Bone marrow (tissue), 2 donors: ENCODE measurements around the gene KCNIP4.

Source experiments
- DNase-seq, 2 donors: peaks; one replicate each; lab custom pipeline; 2025; lab: John Stamatoyannopoulos, UW

The KCNIP4 gene

DNA sequence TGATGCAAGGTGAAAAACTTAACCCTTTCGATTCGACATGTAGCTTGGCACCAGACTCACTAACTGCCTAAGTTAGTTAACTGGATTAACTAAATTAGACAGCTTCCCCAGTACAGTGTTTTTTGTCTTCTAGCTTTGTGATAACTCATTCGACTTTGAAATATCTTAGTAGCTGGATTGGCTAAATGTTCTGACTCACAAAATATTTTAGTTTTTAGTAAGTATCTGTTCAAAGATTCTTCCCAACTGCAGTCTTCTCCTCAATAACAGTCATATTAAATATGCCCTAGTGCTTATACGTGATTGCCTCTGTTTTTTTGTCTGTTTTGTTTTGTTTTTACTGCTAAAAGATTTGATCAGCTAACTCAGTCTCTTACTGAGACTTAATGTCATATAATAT is 102.9 kb downstream of the KCNIP4 start:
- DNase-seq = no peak

DNA sequence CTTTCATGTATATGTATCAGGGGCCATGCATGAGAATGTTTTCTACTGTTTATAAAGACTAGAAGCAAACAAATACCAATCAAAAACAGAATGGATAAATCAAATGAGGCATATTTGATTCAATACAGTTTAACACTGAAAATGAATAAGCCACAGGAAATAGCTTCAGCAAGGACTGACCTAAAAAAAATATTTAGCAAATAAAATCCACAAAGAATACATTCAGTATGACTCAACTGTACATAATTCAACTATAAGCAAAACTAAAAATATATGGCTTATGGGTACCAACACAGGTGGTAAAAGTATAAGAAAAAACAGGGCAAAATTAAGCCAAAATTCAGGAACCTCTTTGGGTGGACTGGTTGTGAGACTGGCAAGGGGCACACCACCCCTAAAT is 112.9 kb downstream of the KCNIP4 start:
- DNase-seq = no peak

DNA sequence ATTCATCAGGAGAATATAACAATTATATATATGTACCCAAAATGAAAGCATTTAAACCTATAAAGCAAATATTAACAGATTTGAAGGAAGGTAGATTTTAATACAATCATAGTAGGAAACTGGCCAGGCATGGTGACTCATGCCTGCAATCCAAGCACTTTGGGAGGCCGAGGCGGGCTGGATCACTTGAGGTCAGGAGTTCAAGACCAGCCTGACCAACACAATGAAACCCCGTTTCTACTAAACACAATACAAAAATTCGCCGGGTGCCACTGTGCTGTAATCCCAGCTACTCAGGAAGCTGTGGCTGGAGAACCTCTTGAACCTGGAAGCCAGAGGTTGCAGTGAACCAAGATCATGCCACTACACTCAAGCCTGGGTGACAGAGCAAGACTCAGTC is 118.3 kb downstream of the KCNIP4 start:
- no peak for DNase-seq

DNA sequence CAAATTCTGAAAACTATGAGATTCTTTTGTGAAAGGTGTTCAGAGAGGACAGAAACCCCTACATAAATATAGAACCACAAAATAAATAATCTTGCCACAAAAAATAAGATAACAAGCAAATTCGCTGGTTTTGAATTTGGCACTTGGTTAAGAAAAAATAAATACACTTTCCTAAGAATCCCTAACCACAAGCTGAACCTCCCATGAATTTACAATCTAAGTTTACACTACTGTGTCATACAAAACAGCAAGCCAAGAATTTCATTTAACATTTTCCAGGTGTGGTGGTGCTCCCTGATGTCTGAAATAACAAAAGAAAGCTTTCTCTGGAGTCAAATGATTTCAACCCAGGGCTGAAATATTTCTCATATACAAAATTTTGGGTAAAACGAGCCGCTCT is 121.0 kb downstream of the KCNIP4 start:
- DNase-seq = no peak

DNA sequence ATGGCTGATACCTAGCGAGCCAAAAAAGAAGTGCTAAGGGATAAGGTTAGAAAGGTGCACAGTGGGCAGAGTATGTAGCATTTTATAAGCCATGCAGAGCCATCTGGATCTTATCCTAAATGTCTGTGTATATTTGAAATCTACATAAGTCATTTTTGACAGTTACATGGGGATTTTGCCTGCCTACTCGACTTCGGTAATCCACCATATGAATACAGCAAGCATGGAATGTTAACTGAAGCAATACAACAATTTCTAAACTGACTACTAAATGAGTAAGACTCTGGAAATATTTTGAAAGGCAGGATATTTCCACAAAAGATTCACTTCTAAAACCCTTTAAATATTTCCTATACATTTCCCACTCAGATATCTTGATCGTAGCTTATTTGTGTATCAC is 122.5 kb downstream of the KCNIP4 start:
- DNase-seq = no peak

DNA sequence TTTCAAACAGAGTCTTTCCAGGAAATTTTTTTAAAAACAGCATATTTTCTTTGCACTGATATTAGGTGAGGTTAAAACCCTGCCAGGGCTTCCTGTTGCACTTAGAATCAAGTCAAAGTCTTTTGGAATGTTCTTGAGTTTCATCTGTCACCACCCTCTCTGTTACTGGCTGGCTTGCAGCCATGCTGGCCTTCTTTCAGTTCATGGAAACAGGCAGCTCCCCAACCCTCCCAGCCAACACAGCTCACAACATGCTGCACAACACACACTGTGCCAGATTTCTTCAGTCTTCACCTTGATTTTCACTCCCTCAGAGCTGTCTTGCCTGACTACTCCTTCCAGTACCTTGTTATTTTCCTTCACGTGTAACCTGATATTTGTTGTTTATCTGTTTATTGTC is 129.5 kb downstream of the KCNIP4 start:
- DNase-seq = no peak

DNA sequence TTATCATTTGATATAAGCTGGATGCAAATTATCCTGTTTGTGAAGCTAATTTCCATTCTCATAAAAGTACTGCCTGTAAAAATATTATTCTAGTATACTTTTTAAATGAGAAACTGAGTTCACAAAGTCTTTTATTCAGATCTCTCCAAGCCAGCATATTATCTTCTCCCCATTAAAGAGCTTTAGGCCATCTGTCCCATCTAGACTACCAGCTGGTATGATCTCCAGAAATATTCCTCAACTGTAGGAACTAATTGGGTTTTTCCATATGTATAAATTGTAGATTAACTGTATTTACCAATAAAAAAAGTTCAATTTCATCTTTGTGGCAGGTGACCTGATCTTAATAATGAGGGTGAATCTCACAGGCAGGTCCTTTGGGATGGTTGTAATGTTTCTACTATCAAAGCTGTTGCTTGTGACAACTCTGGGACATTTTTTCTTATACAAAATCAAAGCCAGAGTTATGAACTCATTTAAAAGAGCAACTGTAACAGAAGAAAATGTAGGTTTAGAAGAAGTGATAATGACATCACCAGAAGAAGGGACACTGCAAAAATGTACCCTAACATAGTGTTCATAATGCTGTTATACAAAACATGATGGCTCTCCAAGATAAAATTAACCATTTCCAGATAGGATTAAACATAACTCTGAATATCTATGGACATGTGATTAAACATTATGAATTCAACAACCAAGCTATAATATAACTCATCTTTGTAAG is 132.8 kb downstream of the KCNIP4 start:
- no peak for DNase-seq

DNA sequence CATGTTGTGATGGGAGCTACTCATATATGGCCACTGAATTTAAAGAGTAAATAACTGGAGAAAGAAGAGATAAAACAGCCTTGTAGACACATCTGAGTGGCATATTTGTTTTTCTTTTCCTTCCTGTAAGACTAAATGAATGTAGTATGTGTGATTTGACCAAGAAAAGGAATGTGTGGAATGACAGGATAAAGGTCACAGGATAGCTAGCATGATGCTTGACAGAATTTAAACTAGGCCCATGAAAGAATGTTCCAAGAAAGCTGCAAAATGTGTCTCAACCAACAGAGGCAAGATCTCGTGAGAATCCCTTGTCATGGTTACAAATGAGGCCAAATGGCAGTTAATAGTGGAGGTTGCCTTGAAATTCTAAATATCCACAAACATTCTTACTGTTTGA is 137.0 kb downstream of the KCNIP4 start:
- no peak for DNase-seq

DNA sequence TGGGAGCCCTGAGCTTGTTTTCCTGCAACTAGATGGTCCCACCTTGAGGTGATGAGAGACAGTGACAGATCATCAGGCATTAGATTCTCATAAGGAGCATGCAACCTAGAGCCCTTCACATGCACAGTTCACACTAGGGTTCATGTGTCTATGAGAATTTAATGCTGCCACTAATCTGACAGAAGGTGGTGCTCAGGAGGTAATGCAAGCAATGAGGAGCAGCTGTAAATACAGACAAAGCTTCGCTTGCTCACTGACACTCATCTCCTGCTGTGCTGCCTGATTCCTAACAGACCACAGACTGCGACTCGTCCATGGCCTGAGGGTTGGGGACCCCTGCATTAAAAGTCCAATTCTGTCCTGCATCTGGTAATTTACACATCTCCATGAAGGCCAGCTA is 141.6 kb downstream of the KCNIP4 start:
- DNase-seq = no peak

DNA sequence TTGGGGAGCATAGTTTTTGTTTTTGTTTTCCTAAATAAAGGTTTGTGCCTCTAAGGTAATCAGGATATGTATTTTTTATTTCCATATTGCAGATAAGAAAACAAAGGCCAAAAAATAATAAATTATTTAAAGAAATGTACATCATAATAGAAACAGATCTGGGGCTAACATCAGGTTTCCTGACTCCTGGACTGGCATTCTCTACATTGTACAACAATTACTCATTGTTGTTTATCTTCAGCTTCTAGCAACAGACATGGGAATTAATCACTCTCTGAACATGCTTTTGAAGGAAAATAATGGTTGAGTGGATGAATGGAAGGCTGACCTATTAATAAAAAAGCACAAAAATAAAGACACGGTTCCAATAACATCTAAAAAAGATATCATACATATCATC is 146.2 kb downstream of the KCNIP4 start:
- DNase-seq = no peak

DNA sequence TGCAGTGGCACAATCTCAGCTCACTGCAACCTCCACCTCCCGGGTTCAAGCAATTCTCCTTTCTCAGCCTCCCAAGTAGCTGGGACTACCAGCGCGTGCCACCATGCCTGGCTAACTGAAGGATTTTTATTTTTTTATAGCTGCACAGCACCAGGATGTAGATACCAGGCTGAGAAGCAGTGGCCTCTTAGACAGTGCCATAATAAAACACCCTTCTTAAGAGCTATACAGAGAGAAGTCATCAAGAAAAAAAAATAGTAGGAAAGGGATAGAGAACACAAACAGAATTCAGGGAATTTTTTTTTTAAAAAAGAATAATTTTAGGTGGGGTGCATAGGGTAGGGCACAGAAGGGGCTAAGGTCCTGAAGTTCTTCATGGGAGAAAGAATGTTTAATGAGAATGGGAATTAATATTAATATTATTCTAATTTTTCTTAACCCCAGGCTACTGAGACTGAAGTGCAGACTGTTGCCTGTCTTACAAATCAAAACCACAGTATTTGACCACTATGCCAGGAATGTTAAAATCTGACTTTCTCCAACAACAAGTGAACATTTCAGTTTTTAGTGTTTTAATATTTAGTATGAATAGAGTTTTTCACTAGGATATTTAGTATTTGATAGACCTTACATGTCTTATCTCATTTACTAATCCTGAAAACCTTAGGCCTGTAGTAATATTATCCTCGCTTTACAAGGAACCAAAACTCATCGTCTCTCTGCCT is 146.7 kb downstream of the KCNIP4 start:
- DNase-seq = no peak

DNA sequence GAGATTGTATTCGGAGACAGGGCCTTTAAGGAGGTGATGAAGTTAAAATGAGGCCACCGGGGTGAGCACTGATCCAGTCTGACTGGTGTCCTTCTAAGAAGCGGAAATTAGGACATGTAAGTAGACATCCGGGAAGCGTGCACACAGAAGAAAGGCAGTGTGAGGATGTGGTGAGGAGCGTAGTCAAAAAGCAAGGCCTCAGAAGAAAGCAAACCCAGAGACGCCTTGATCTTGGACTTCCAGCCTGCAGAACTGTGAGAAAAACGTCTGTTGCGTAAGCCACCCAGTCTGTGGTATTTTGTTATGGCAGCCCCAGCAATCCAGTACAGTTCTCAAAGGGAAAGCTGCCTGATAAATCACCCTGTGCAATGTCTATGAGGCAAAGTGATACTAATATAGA is 153.5 kb downstream of the KCNIP4 start:
- no peak for DNase-seq

DNA sequence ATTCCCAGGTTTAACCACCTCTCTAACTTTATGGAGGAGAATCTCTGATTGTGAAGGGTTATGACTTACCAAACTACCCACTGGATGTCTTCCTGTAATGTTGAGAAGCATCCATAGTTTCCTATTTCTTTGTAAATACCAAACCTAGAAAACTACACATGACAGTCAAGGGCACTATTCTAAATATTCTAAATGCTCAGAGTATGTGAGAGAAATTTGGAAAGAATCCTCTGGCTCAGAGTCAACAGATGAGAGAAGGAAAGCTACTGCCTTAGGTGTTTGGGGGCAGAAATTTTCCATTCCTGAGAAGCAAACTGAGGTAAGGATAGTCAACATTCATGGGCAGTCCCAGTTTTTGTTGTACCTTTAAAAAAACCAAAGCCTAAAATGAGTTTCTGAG is 155.8 kb downstream of the KCNIP4 start:
- DNase-seq = no peak

DNA sequence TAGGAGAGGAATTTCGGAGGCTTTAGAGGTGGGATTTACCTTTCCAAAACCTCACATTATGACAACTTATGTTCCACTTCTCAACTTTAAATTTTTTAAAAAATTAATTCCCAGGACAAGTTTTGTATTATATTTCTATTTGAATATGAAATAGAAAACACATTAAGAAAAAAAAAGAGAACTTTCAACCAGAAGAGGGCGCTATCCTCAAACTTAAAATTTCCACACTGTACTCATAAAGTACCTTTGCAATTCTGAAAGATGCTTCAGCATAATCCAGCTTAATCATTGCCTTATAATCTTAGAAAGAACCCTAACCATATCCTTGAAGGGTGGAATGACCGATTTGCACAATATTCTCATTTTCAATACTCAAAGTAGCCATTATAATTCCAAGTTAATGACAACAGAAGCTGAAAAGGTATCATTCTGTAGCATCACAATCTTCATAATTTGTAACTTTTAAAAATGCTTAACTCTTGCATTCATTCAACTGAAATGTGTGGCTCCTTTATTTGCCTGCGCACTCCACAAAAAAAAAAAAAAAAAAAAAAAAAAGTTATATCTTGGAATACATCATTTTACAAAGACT is 158.0 kb downstream of the KCNIP4 start:
- DNase-seq = no peak

DNA sequence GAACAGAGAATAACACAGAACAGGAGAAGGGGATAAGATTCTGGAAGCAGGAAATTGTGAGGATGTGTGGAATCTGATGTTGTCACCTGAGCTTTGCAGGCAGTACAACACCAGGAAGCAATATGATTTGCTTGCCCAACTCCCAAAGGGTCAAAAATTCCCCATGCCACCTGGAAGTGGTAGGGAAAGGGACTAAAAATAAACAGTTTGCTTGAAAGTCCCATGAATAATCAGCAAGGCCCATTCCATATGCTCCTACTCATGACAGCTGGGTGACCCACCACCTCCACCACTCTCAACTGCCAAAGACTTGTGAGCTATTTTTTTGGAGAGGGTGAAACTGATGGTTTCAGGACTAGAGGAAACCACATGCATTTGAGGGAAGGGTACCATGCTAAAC is 168.4 kb downstream of the KCNIP4 start:
- no peak for DNase-seq

DNA sequence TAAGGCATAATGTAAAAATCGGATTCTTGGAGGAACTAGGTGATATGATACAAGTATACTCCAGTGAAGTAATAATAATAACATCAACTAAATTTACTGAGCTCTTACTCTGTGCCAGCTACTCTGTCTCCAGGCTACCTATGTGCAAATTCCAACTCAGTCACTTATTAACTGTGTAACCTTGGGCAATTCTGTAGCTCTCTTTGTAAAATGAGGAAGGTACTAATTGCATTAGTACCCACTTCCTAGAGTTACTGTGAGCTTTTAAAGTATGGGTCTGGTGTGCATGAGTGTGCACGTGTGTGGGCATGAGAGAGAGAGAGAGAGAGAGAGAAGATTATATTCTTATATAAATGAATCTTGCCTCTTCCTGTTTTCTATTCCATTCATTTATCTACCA is 169.9 kb downstream of the KCNIP4 start:
- no peak for DNase-seq

DNA sequence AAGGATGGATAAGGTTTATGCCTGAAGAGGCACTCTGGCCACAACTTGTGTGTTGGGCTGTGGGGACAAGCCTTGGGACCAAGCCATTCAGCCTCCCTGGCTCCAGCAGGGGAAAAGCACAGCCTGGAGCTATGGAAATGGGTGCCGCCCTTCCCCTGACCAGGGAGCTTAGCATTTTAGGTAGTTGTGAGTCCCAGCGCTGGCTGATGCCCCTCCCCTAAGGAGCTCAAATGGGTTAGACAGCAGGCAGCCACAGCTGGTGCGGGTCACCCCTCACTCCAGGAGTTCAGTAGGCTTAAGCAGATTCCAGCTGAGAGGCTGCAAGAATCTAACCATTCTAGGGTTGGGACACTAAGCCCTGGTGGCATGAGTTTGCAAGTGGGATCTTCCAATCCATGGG is 172.9 kb downstream of the KCNIP4 start:
- DNase-seq = no peak

DNA sequence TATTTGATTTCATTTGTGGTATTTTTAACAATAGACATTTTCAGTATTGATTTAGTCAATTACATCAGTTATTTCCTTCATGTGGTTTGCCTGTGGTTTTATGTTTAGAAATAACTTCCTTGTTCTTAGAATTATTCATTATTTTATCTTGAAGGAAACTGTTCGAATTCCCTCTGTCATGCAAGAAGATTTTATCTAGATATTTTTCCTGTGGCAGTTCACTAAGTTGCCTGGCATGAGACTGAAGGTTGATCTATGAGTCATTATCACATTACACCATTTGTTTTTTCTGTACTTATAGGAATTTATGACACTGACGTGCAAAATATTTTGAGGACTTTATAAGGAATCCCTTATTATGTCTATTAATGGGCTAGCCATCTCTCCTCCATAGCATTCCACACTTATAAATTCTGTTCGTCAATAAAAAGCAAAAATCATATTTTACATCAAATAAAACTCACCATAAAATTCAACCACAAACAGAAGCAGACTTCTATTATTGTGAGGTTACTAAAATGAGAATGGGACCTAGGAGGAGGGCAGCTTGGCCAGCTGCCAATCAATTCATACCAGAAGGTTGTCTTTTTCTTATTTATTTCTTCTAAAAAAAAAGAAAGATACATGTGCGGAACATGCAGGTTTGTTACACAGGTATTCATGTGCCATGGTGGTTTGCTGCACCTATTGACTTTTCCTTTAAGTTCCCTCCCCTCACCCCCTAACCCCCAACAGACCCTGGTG is 179.0 kb downstream of the KCNIP4 start:
- peak in 1 of 2 donors; percentile 54 for DNase-seq

DNA sequence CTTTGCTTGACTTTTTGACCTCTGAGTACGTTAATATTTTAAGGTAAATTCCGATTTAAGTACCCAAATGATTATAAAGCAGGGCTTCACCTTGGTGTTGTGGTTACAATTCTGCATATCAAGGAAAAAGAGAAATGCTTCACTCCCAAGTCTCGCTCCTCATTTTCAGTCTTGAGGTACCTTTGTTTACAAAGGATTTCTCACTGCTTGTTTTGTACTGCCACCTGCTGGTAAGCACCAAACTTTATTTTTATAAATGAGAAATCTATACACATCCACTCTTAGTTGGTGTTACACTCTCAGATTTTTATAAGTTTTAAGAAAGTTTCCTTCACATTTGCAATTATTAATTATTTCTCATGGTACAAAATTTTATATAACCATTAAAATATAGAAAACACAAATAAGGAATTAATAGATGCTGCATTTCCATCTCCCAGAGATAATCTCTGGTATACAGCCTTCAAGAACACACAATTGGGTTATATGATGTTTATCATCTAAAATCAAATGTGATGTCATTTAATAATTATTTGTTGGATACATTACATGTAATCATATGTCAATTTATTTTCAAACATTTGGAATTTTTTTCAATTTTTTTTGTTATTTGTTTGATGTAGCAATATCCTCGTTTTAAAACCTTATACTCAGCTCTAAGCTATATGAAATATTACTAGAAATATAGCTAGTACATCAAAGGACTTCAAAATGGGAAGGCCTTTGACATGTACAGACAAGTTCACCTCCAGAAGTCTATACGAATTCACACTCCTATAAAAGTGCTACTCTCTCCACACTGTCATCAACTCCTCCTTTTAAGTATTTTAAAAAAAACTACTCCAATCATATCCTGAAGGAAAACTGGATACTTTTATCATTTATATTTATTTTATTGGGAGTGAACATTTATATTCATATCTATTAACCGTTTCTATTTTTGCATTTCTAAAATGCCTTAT is 179.9 kb downstream of the KCNIP4 start:
- DNase-seq = no peak

DNA sequence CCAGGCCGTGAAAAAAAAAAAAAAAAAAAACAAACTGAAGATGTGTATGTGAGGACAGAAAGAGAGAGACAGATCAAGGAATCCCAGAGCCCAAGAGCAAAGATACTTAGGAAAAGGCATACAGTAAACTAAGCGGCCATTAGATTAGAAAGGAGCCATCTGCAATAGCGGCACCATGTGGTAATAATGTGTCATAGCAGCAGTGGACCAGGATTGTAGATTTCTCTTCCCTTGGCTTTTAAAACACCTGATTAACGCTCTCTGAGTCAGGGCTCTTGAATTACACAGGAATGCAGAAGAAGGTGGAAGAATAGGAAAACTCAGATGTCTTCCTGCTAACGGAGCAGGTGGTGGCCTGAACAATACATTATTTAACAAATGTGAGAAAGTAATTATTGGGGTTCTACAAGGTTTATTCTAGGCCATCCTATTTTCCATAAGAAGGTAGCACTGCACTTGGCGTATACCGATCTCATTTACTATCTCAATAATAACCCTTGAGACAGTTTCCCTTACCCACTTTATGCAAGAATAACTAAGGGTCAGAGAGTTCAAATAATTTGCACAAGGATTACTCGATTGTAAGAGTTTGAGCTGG is 182.7 kb downstream of the KCNIP4 start:
- DNase-seq = peak in 1 of 2 donors; percentile 13

DNA sequence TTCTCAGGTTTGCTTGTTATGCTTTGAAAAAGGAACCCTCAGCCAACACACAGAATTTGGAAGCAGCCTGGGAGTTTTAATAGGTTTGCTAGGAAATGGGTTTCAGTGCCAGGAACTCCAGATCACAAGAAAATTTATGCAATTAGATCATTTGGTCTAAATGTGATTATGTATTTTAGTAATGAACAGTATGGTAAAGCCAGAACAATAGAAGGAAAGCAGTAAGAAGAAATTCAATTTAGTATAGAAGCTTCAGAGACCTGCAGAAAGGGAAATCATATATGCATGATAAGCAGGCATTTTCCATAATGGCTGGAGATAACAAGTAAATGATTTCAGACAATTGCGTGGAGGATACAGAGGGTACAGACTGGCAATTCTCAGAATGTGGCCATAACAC is 184.7 kb downstream of the KCNIP4 start:
- no peak for DNase-seq
